ENCODE results near the gene TTC16.

DNA sequence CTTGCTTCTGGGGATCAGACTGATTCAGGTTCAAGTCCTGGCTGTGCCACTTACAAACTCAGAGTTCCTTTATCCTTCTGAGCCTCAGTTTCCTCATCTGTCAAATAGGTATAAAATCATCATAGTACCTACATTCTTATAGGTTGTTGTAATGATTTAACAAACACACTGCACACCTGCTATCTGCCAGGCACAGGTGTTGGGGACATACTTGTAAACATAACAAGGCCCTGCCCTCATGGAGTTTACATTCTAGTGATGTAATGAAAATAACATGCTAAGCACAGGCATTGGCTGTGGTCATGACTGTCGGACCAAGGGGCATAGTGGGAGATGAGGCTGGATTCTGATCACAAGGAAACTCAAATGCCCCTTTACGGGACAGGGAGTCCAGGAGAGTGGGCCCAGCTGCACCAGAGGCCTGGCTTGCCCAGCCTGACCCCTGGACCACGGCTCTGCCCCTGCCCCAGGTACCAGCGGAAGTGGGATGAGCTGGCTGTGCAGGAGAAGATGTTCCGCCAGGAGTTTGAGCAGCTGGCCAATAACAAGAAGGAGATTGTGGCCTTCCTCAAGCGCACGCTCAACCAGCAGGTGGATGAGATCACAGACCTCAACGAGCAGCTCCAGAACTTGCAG is 6.8 kb upstream of the TTC16 start:
- TF ChIP-seq, protein P1, sequence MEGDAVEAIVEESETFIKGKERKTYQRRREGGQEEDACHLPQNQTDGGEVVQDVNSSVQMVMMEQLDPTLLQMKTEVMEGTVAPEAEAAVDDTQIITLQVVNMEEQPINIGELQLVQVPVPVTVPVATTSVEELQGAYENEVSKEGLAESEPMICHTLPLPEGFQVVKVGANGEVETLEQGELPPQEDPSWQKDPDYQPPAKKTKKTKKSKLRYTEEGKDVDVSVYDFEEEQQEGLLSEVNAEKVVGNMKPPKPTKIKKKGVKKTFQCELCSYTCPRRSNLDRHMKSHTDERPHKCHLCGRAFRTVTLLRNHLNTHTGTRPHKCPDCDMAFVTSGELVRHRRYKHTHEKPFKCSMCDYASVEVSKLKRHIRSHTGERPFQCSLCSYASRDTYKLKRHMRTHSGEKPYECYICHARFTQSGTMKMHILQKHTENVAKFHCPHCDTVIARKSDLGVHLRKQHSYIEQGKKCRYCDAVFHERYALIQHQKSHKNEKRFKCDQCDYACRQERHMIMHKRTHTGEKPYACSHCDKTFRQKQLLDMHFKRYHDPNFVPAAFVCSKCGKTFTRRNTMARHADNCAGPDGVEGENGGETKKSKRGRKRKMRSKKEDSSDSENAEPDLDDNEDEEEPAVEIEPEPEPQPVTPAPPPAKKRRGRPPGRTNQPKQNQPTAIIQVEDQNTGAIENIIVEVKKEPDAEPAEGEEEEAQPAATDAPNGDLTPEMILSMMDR (IDR thresholded peaks at IDR 0.05; ENCODE audit: extremely low read depth in 1 of 2, insufficient read depth in 1 of 2, low read depth in 1 of 2, low read length in 2 of 2), result no peak
- TF ChIP-seq POLR2AphosphoS5 (IDR thresholded peaks at IDR 0.05; ENCODE audit: insufficient read depth, low read depth, low read length), result no peak
- no peak for TF ChIP-seq GATA2 (IDR thresholded peaks at IDR 0.05; ENCODE audit: insufficient read depth, insufficient read length, low read depth, low read length)
- no peak for TF ChIP-seq POLR2A (IDR thresholded peaks at IDR 0.05; ENCODE audit: low read depth, low read length)
